Cardiac muscle cell (in vitro differentiated cells and primary cell): ENCODE measurements around the gene TSPAN9. TPM values are rescaled to one million over a fixed set of nuclear protein-coding genes. Genes with fewer than 3 reads are reported as not detected.
A peak's percentile ranks its signal among the peaks of the same experiment; 100 is the strongest.

ENCODE experiments used
- DNase-seq, 2 donors: peaks; one replicate each; pipeline versions ENCODE4 v3.0.0 to v3.0.0-alpha.2; 2010 to 2017; ENCODE audit warnings: low read depth in 1 of 2, low spot score in 1 of 2
- H3K27ac ChIP-seq: fragments of 200-600 bp; sonication (generic); 2 replicates; pipeline ENCODE4 v1.5.1; 2016
- H3K27me3 ChIP-seq: fragments of 200-600 bp; sonication (generic); 2 replicates; pipeline ENCODE4 v1.6.0; 2016; ENCODE audit warnings: control low read depth
- H3K36me3 ChIP-seq: fragments of 200-600 bp; sonication (generic); 2 replicates; pipeline ENCODE4 v1.5.1; 2016; ENCODE audit warnings: control low read depth
- H3K4me1 ChIP-seq: fragments of 200-600 bp; sonication (generic); 2 replicates; pipeline ENCODE4 v1.8.1; 2017; ENCODE audit warnings: low read depth, mild to moderate bottlenecking, mixed run types
- H3K4me3 ChIP-seq: fragments of 200-600 bp; sonication (generic); 2 replicates; pipeline ENCODE4 v1.5.1; 2016; ENCODE audit warnings: mild to moderate bottlenecking
- H3K9me3 ChIP-seq: fragments of 200-600 bp; sonication (generic); 2 replicates; pipeline ENCODE4 v1.5.1; 2017; ENCODE audit warnings: low read depth, mild to moderate bottlenecking, control low read depth
- polyA plus RNA-seq: library from polyadenylated mRNA; unstranded; fragments of >200 nt; fragmentation: Nextera tagmentation; extraction: Ambion mirVana; gene quantifications from 2 replicates; pipeline ENCODE4 v1.2.1, GENCODE V29; 2016
- total RNA-seq: library from RNA; depleted of rRNA; stranded (reverse); fragments of >200 nt; gene quantifications from 2 replicates; pipeline ENCODE4 v1.2.3, GENCODE V29; 2016
- TF ChIP-seq, protein P1 (sequence below): IDR thresholded peaks from 2 replicates; pipeline ENCODE4 v1.5.1; 2012; ENCODE audit warnings: low read depth, mild to moderate bottlenecking, low read length

TSPAN9 gene
- total and polyA plus RNA-seq, 2 experiments from 2014 or later, result 13.3 to 199 TPM

GRCh38 chr12:3236345-3237187 is 159.4 kb downstream of the TSPAN9 start:
- Histone ChIP-seq H3K9me3 (no peaks in the 10 kb centered on the region), H3K4me1 (peaks cover 50% of the 10 kb centered on the region), H3K4me3 (no peak overlapping the region), H3K27me3 (no peaks in the 10 kb centered on the region), H3K27ac (peak overlapping the region; percentile 87), H3K36me3 (no peaks in the 10 kb centered on the region)
- peak; percentile 64 to 66 for DNase-seq
- TF ChIP-seq, protein P1, sequence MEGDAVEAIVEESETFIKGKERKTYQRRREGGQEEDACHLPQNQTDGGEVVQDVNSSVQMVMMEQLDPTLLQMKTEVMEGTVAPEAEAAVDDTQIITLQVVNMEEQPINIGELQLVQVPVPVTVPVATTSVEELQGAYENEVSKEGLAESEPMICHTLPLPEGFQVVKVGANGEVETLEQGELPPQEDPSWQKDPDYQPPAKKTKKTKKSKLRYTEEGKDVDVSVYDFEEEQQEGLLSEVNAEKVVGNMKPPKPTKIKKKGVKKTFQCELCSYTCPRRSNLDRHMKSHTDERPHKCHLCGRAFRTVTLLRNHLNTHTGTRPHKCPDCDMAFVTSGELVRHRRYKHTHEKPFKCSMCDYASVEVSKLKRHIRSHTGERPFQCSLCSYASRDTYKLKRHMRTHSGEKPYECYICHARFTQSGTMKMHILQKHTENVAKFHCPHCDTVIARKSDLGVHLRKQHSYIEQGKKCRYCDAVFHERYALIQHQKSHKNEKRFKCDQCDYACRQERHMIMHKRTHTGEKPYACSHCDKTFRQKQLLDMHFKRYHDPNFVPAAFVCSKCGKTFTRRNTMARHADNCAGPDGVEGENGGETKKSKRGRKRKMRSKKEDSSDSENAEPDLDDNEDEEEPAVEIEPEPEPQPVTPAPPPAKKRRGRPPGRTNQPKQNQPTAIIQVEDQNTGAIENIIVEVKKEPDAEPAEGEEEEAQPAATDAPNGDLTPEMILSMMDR, result no peak

DNA sequence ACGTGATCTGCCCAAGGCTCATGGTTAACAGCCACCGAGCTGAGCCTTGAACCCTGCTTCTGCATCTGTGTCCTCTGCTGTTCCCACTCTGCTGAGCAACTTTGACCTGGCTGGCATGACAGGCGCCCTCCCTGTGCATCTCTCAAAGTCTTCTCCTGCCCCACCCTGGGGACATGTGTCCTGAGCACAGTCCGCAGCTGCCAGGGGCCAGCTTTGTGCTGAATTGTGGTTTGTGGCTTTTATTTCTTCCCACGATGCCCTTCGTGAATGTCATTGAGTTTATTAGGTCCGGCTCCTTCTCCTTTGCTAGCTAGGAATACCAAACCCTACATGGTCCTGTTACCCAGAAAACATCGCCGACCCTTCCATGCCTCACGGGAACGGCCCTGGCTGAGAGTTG is 161.0 kb downstream of the TSPAN9 start:
- H3K9me3 ChIP-seq, result no peaks in the 10 kb centered on the region
- H3K4me1 ChIP-seq, result peaks cover 49% of the 10 kb centered on the region
- H3K27ac ChIP-seq, result no peak overlapping the region
- no peak for DNase-seq
- no peak overlapping the region for H3K4me3 ChIP-seq
- H3K36me3 ChIP-seq, result no peaks in the 10 kb centered on the region
- TF ChIP-seq, protein P1, result no peak
- H3K27me3 ChIP-seq, result no peaks in the 10 kb centered on the region

- peak overlapping the region; percentile 18 for H3K27ac ChIP-seq
- H3K4me3 ChIP-seq, result no peak overlapping the region
- DNase-seq, result no peak
- peaks cover 35% of the 10 kb centered on the region for H3K4me1 ChIP-seq
- TF ChIP-seq, protein P1, result no peak
- no peaks in the 10 kb centered on the region for H3K9me3 ChIP-seq
- no peaks in the 10 kb centered on the region for H3K36me3 ChIP-seq
- no peaks in the 10 kb centered on the region for H3K27me3 ChIP-seq
Measured at GRCh38 chr12:3241621-3242020, 164.4 kb downstream of the TSPAN9 start.

- Histone ChIP-seq H3K36me3 (no peaks in the 10 kb centered on the region), H3K9me3 (no peaks in the 10 kb centered on the region), H3K4me1 (peaks cover 31% of the 10 kb centered on the region), H3K27ac (peak overlapping the region; percentile 18), H3K4me3 (no peak overlapping the region), H3K27me3 (no peaks in the 10 kb centered on the region)
- no peak for DNase-seq
- TF ChIP-seq, protein P1, result no peak
Measured at GRCh38 chr12:3242199-3242863, 165.2 kb downstream of the TSPAN9 start.

DNA sequence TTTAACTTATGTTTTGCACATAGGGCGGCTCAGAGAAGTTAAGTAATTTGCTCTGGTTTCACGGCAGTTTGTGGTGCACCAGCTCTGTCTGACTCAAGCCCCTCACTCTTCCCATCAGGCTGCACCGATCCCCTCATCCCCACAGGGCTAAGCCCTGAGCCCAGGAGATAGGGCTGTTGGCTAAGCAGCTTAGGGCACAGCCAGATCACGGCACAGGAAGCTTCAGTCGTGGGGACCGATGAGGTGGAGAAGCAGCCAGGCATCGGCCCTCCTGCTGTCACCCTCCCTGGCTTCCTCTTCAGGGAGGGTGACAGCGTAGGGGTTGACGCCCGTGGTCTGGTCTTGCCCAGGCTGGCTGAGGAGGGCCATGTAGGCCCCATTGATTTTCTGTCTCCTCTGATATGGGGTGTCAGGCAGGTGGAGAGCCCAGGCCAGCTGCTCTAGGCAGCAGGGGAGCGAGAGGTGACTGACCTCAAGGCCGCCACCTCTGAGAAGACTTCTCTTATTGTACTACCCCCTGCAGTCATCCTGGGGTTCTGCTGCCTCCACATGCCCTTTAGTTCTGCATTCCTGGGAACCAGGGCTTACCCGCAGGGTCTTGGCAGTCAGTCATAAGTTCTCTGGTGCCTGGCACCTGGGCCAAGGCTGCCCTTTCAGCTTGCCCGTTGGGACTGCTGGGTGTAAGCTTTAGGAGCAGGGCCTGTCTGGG is 166.4 kb downstream of the TSPAN9 start:
- Histone ChIP-seq H3K36me3 (no peaks in the 10 kb centered on the region), H3K27ac (no peak overlapping the region), H3K9me3 (no peaks in the 10 kb centered on the region), H3K4me1 (peaks cover 40% of the 10 kb centered on the region), H3K27me3 (no peaks in the 10 kb centered on the region), H3K4me3 (no peak overlapping the region)
- no peak for DNase-seq
- TF ChIP-seq, protein P1, result no peak
